Nephron progenitor cell (in vitro differentiated cells): ENCODE data around the gene AGPS.

ENCODE experiments used
- DNase-seq: peaks from one replicate; pipeline ENCODE4 v3.0.0; 2021
- H3K27ac Mint-ChIP-seq: 2 replicates; pipeline ENCODE4 v1.8.0; 2021; ENCODE audit warnings: mild to moderate bottlenecking, moderate library complexity, mixed read lengths
- H3K27me3 Mint-ChIP-seq: 2 replicates; pipeline ENCODE4 v1.8.0; 2021; ENCODE audit warnings: mild to moderate bottlenecking, low read depth, mixed read lengths; ENCODE audit not compliant: poor library complexity
- H3K36me3 Mint-ChIP-seq: 2 replicates; pipeline ENCODE4 v1.8.0; 2021; ENCODE audit warnings: low read depth, mixed read lengths
- H3K4me1 Mint-ChIP-seq: 2 replicates; pipeline ENCODE4 v1.8.0; 2021; ENCODE audit warnings: mixed read lengths
- H3K4me3 Mint-ChIP-seq: 2 replicates; pipeline ENCODE4 v1.8.0; 2021; ENCODE audit warnings: mild to moderate bottlenecking, moderate library complexity, mixed read lengths
- H3K9me3 Mint-ChIP-seq: 2 replicates; pipeline ENCODE4 v1.8.0; 2021; ENCODE audit warnings: mild to moderate bottlenecking, moderate library complexity, mixed read lengths
- CTCF ChIP-seq: fragments of 200-600 bp; sonication (generic); IDR thresholded peaks from 2 replicates; pipeline ENCODE4 v1.5.0; 2021; ENCODE audit warnings: antibody characterized with exemption

The AGPS gene

DNA sequence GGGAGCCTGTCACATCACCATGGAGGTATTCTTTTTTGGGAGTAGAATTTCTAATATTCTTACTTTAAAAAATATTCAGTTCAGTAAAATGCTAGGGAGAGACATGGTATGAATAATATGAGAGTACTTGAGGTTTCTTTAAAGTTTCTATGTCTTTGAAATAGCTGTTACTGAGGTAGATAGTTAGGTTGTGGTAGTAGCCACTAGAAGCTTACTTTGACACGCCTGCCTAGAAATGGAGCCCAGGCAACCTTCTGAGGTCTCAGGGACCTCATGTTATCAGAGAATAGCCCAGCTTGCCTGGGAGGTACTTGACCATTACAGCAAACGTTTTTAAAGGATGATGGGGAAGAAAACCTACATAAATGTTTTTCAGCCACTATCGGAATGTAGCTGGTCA is 131.2 kb downstream of the AGPS start:
- Mint-ChIP-seq H3K27me3 (no peaks in the 10 kb centered on the region), H3K27ac (no peak overlapping the region), H3K9me3 (no peaks in the 10 kb centered on the region), H3K4me3 (no peak overlapping the region), H3K36me3 (peaks cover 6% of the 10 kb centered on the region), H3K4me1 (no peaks in the 10 kb centered on the region)
- DNase-seq = no peak
- TF ChIP-seq CTCF = no peak

DNA sequence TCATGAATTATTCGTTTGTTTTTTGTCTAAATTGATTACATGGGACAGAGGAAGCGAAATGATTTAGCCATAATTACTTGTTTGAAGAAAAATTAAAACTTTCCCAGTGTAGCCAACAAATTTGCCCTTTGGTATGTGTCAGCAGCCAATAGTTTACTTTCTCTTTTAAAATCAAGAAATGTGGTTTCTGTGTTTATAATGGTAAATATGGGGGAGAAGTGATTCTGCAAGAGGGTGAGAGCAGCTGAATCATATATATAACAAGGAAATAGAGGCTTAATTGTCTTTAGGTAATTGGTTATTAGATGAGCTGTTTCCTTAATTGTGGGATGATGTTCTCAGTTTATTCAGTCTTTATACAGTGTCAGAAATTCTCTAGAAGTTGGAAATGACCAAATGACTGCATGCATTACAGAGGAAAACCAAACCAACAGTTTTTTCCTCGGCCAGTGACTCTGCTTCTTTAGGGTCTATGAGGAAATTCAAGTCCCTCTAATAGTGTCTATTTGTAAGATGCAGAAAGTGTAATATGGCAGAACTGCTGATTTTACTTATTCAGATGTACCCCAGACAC is 132.9 kb downstream of the AGPS start:
- H3K4me1 Mint-ChIP-seq = no peaks in the 10 kb centered on the region
- H3K36me3 Mint-ChIP-seq = peaks cover 6% of the 10 kb centered on the region
- H3K27me3 Mint-ChIP-seq = no peaks in the 10 kb centered on the region
- no peak for TF ChIP-seq CTCF
- no peak overlapping the region for H3K4me3 Mint-ChIP-seq
- no peak for DNase-seq
- H3K9me3 Mint-ChIP-seq = no peaks in the 10 kb centered on the region
- no peak overlapping the region for H3K27ac Mint-ChIP-seq

DNA sequence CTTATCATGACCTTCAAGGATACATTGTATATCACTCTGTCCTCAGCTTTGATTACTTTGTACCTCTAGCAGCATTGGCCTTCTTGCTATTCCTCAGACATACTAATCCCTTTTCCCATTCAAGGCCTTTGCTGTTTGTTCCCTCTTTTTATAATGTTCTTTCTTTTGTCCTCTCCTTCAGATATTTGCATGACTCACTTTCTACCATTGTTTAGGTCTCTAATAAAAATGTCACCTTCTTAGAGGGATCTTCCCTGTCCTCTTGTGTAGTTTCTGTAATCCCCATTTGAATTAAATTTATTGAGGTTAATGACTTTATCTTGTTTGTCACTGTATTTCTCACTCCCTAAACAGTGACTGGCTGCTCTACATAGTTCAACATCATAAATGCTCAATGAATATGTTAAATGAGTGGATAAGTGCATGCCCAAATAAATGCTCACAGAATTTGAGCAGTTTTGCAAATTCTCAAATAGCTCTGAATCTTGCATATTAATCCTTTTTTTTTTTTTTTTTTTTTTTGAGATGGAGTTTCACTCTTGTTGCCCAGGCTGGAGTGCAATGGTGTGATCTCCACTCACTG is 135.9 kb downstream of the AGPS start:
- Mint-ChIP-seq H3K27me3 (no peaks in the 10 kb centered on the region), H3K27ac (no peak overlapping the region), H3K36me3 (peaks cover 19% of the 10 kb centered on the region), H3K9me3 (no peaks in the 10 kb centered on the region), H3K4me3 (no peak overlapping the region), H3K4me1 (no peaks in the 10 kb centered on the region)
- no peak for TF ChIP-seq CTCF
- DNase-seq = no peak

DNA sequence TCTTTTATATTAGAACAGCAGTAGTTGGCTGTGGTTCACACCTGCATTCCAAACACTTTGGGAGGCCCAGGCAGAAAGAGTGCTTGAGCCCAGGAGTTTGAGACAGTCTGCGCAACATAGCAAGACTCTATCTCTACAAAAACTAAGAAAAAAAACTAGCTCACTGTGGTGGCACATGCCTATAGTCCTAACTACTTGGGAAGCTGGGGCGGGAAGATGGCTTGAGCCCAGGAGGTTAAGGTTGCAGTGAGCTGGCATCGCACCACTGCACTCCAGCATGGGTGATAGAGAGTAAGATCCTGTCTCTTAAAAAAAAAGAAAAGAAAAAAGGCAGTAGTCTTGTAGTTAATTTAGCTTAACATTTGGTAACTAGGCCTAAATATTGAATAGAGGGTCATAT is 136.6 kb downstream of the AGPS start:
- Mint-ChIP-seq H3K27ac (peak overlapping the region; percentile 59), H3K36me3 (peaks cover 19% of the 10 kb centered on the region), H3K4me3 (no peak overlapping the region), H3K9me3 (no peaks in the 10 kb centered on the region), H3K27me3 (no peaks in the 10 kb centered on the region), H3K4me1 (no peaks in the 10 kb centered on the region)
- DNase-seq = no peak
- no peak for TF ChIP-seq CTCF

- Mint-ChIP-seq H3K9me3 (no peaks in the 10 kb centered on the region), H3K27me3 (no peaks in the 10 kb centered on the region), H3K36me3 (peaks cover 14% of the 10 kb centered on the region), H3K4me3 (no peak overlapping the region), H3K27ac (no peak overlapping the region), H3K4me1 (no peaks in the 10 kb centered on the region)
- TF ChIP-seq CTCF = no peak
- no peak for DNase-seq
Measured at GRCh38 chr2:177530561-177530960, 138.0 kb downstream of the AGPS start.

DNA sequence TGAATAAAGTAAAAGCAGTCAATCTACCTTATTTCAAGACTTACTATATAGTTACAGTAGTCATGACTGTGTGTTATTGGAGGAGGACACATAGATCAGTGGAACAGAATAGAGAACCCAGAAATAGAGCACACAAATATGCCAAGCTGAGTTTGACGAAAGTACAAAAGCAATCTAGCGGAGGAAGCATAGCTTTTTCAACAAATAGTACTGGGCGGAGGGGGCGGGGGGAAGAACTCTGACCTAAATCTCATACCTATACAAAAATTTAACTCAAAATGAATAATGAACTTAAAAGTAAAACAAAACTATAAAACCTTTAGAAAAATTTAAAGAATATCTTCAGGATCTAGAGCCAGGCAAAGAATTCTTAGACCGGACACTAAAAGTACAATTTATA is 139.1 kb downstream of the AGPS start:
- TF ChIP-seq CTCF = no peak
- no peak for DNase-seq
- Mint-ChIP-seq H3K4me3 (no peak overlapping the region), H3K36me3 (peaks cover 14% of the 10 kb centered on the region), H3K4me1 (no peaks in the 10 kb centered on the region), H3K27ac (no peak overlapping the region), H3K9me3 (no peaks in the 10 kb centered on the region), H3K27me3 (no peaks in the 10 kb centered on the region)
